Measurements from ENCODE around the gene EIF1AD. TPM values are rescaled to one million over a fixed set of nuclear protein-coding genes. Genes with fewer than 3 reads are reported as not detected.

EIF1AD gene
- total and polyA plus RNA-seq, 2 experiments from 2014 or later = 19.4 to 25.6 TPM

DNA sequence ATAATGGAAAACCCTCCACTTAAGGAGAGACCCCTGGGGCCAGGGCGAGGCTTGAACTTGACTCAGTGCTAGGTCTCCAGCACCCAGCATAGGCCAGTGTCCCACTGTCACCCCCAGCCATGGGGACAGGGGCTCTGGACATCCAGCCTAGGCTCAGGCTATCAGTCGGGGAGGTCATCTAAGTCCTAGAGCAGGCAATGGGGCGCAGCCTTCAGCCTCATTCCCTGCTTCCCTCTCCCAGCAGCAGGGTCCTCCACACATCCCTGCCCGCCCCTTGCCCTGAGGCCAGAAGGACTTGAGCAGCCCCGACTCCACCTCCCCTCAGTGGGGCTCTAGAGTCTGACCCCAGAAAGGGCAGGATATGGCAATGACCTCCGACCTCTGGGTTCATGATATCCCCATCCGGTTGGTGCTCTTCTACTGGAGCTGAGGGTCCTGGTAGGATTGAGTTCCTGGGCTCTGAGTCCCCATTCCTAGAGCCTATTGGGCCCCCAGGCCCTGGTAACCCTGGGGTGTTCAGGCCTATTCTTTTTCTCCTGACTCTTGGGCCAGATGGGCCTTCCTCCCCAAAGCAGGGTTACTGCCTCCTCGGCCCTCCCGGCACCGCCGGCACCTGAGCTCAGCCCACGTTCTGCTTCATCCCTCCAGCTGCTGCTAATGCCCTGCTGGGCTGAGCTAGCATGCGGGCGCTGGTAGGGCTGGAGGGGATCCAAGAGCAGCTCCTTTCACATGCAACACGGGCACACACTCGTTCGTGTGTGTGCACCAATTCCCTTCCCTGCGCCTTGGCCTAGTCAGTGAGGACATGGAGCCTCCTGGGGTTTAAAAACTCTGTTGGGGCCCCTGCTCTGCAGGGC lies 14.2 kb upstream of the EIF1AD start:
- H3K4me2 ChIP-seq = no peak overlapping the region
- H3K27ac ChIP-seq = no peak overlapping the region
- H3K9me3 ChIP-seq (ENCODE audit: low read depth) = no peaks in the 10 kb centered on the region
- TF ChIP-seq, protein P1, sequence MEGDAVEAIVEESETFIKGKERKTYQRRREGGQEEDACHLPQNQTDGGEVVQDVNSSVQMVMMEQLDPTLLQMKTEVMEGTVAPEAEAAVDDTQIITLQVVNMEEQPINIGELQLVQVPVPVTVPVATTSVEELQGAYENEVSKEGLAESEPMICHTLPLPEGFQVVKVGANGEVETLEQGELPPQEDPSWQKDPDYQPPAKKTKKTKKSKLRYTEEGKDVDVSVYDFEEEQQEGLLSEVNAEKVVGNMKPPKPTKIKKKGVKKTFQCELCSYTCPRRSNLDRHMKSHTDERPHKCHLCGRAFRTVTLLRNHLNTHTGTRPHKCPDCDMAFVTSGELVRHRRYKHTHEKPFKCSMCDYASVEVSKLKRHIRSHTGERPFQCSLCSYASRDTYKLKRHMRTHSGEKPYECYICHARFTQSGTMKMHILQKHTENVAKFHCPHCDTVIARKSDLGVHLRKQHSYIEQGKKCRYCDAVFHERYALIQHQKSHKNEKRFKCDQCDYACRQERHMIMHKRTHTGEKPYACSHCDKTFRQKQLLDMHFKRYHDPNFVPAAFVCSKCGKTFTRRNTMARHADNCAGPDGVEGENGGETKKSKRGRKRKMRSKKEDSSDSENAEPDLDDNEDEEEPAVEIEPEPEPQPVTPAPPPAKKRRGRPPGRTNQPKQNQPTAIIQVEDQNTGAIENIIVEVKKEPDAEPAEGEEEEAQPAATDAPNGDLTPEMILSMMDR (IDR thresholded peaks at IDR 0.05; ENCODE audit: poor library complexity) = no peak
- TF ChIP-seq EZH2phosphoT487 (IDR thresholded peaks at IDR 0.05; ENCODE audit: low read depth, severe bottlenecking, unreplicated experiment) (no peak), EZH2 (IDR thresholded peaks at IDR 0.05; ENCODE audit: borderline replicate concordance) (no peak)
- H3K36me3 ChIP-seq (replicated peaks; ENCODE audit: insufficient read depth, low read depth) = no peaks in the 10 kb centered on the region
- H3K4me3 ChIP-seq = no peak overlapping the region
- H3K4me1 ChIP-seq (ENCODE audit: insufficient read depth) = no peaks in the 10 kb centered on the region
- no peaks in the 10 kb centered on the region for H4K20me1 ChIP-seq (ENCODE audit: insufficient read depth, poor library complexity, severe bottlenecking)
- WGBS (ENCODE audit: low lambda C conversion rate, missing lambda C conversion rate) = 94% methylated on average over 18 of the region's 18 CpGs
- no peaks in the 10 kb centered on the region for H3K9me2 ChIP-seq (replicated peaks; ENCODE audit: insufficient read depth)
- no peak overlapping the region for H2AFZ ChIP-seq
- no peak for DNase-seq (ENCODE audit: low spot score)
- no peaks in the 10 kb centered on the region for H3K79me2 ChIP-seq
- peaks cover 14% of the 10 kb centered on the region for H3K27me3 ChIP-seq

- no peaks in the 10 kb centered on the region for H3K9me2 ChIP-seq (replicated peaks; ENCODE audit: insufficient read depth)
- no peaks in the 10 kb centered on the region for H4K20me1 ChIP-seq (ENCODE audit: insufficient read depth, poor library complexity, severe bottlenecking)
- H3K9me3 ChIP-seq (ENCODE audit: low read depth) = no peaks in the 10 kb centered on the region
- H3K27me3 ChIP-seq = peaks cover 18% of the 10 kb centered on the region
- no peak overlapping the region for H3K4me2 ChIP-seq
- H3K36me3 ChIP-seq (replicated peaks; ENCODE audit: insufficient read depth, low read depth) = no peaks in the 10 kb centered on the region
- no peak for DNase-seq (ENCODE audit: low spot score)
- H3K4me3 ChIP-seq = no peak overlapping the region
- WGBS (ENCODE audit: low lambda C conversion rate, missing lambda C conversion rate) = 92% methylated on average over 7 of the region's 7 CpGs
- no peaks in the 10 kb centered on the region for H3K4me1 ChIP-seq (ENCODE audit: insufficient read depth)
- H3K27ac ChIP-seq = no peak overlapping the region
- no peaks in the 10 kb centered on the region for H3K79me2 ChIP-seq
- H2AFZ ChIP-seq = no peak overlapping the region
- TF ChIP-seq EZH2 (IDR thresholded peaks at IDR 0.05; ENCODE audit: borderline replicate concordance) (no peak), EZH2phosphoT487 (IDR thresholded peaks at IDR 0.05; ENCODE audit: low read depth, severe bottlenecking, unreplicated experiment) (no peak)
- TF ChIP-seq, protein P1 (IDR thresholded peaks at IDR 0.05; ENCODE audit: poor library complexity) = no peak
Measured at GRCh38 chr11:66015454-66015881, 13.5 kb upstream of the EIF1AD start.

- Histone ChIP-seq H3K4me2 (no peak overlapping the region), H3K27ac (no peak overlapping the region), H2AFZ (no peak overlapping the region), H3K4me1 (ENCODE audit: insufficient read depth) (no peaks in the 10 kb centered on the region), H4K20me1 (ENCODE audit: insufficient read depth, poor library complexity, severe bottlenecking) (no peaks in the 10 kb centered on the region), H3K4me3 (no peak overlapping the region), H3K9me3 (ENCODE audit: low read depth) (no peaks in the 10 kb centered on the region), H3K9me2 (replicated peaks; ENCODE audit: insufficient read depth) (no peaks in the 10 kb centered on the region), H3K27me3 (peaks cover 22% of the 10 kb centered on the region), H3K79me2 (no peaks in the 10 kb centered on the region), H3K36me3 (replicated peaks; ENCODE audit: insufficient read depth, low read depth) (no peaks in the 10 kb centered on the region)
- WGBS (ENCODE audit: low lambda C conversion rate, missing lambda C conversion rate) = 88% methylated on average over 6 of the region's 6 CpGs
- DNase-seq (ENCODE audit: low spot score) = no peak
- TF ChIP-seq EZH2phosphoT487 (IDR thresholded peaks at IDR 0.05; ENCODE audit: low read depth, severe bottlenecking, unreplicated experiment) = no peak
- no peak for TF ChIP-seq EZH2 (IDR thresholded peaks at IDR 0.05; ENCODE audit: borderline replicate concordance)
- TF ChIP-seq, protein P1 (IDR thresholded peaks at IDR 0.05; ENCODE audit: poor library complexity) = no peak
Measured at GRCh38 chr11:66014804-66015453, 13.0 kb upstream of the EIF1AD start.
